Trophoblast cell (in vitro differentiated cells and primary cell): ENCODE data around the gene DPP6.

Experiments
- DNase-seq, 2 donors: peaks; one replicate each; pipeline ENCODE4 v3.0.0-alpha.2; 2016
- H2AFZ ChIP-seq: 2 replicates; pipeline ENCODE4 v1.6.1; 2013; ENCODE audit warnings: low read length, moderate library complexity, mild to moderate bottlenecking; ENCODE audit not compliant: insufficient read depth, poor library complexity
- H2AK5ac ChIP-seq: 2 replicates; pipeline ENCODE4 v1.6.1; 2013; ENCODE audit warnings: mild to moderate bottlenecking, low read length
- H2BK120ac ChIP-seq: 2 replicates; pipeline ENCODE4 v1.6.1; 2013; ENCODE audit warnings: low read length, mild to moderate bottlenecking, moderate library complexity; ENCODE audit not compliant: insufficient read depth, poor library complexity
- H2BK12ac ChIP-seq: 2 replicates; pipeline ENCODE4 v1.6.1; 2013; ENCODE audit warnings: mild to moderate bottlenecking, low read length, moderate library complexity
- H2BK5ac ChIP-seq: 2 replicates; pipeline ENCODE4 v1.6.1; 2013; ENCODE audit warnings: low read length, low read depth, moderate library complexity, mild to moderate bottlenecking; ENCODE audit not compliant: poor library complexity
- H3K14ac ChIP-seq: 2 replicates; pipeline ENCODE4 v1.6.1; 2013; ENCODE audit warnings: mild to moderate bottlenecking, low read length
- H3K18ac ChIP-seq: 2 replicates; pipeline ENCODE4 v1.6.1; 2013; ENCODE audit warnings: mild to moderate bottlenecking, low read length
- H3K23ac ChIP-seq: 2 replicates; pipeline ENCODE4 v1.6.1; 2013; ENCODE audit warnings: low read length
- H3K27ac ChIP-seq: 2 replicates; pipeline ENCODE4 v1.5.1; 2013; ENCODE audit warnings: low read depth, mild to moderate bottlenecking, inconsistent platforms, low read length, moderate library complexity
- H3K27me3 ChIP-seq: 2 replicates; pipeline ENCODE4 v1.6.1; 2013; ENCODE audit warnings: inconsistent platforms, mild to moderate bottlenecking, low read length, moderate library complexity; ENCODE audit not compliant: insufficient read depth
- H3K36me3 ChIP-seq, 2 experiments: 1 replicate in 1 of 2; 2 replicates in 1 of 2; pipeline ENCODE4 v1.6.1; 2013; ENCODE audit warnings: low read length in 2 of 2, mild to moderate bottlenecking in 2 of 2, moderate library complexity in 1 of 2; ENCODE audit not compliant: insufficient read depth in 2 of 2, control insufficient read depth in 1 of 2
- H3K4ac ChIP-seq: 2 replicates; pipeline ENCODE4 v1.6.1; 2013; ENCODE audit warnings: low read depth, mild to moderate bottlenecking, low read length, moderate library complexity
- H3K4me1 ChIP-seq, 2 experiments: 1 replicate in 1 of 2; 2 replicates in 1 of 2; pipeline ENCODE4 v1.6.1; 2013; ENCODE audit warnings: low read length in 2 of 2, mild to moderate bottlenecking in 2 of 2, moderate library complexity in 1 of 2; ENCODE audit not compliant: insufficient read depth in 2 of 2, control insufficient read depth in 1 of 2
- H3K4me2 ChIP-seq: 2 replicates; pipeline ENCODE4 v1.6.1; 2013; ENCODE audit warnings: inconsistent platforms, mild to moderate bottlenecking, low read length, moderate library complexity
- H3K4me3 ChIP-seq: 2 replicates; pipeline ENCODE4 v1.5.1; 2013; ENCODE audit warnings: mild to moderate bottlenecking, low read depth, low read length, inconsistent platforms
- H3K79me1 ChIP-seq: one replicate; pipeline ENCODE4 v1.6.1; 2013; ENCODE audit warnings: low read length
- H3K79me2 ChIP-seq: 2 replicates; pipeline ENCODE4 v1.6.1; 2013; ENCODE audit warnings: low read length, mild to moderate bottlenecking; ENCODE audit not compliant: control insufficient read depth, insufficient read depth, poor library complexity
- H3K9ac ChIP-seq: 2 replicates; pipeline ENCODE4 v1.6.1; 2013; ENCODE audit warnings: mild to moderate bottlenecking, low read length
- H3K9me3 ChIP-seq: 2 replicates; pipeline ENCODE4 v1.6.1; 2013; ENCODE audit warnings: low read depth, mild to moderate bottlenecking, control low read depth, inconsistent platforms, low read length; ENCODE audit not compliant: insufficient read depth
- H4K12ac ChIP-seq: 2 replicates; pipeline ENCODE4 v1.6.1; 2013; ENCODE audit warnings: low read depth, mild to moderate bottlenecking, low read length, moderate library complexity
- H4K8ac ChIP-seq: 2 replicates; pipeline ENCODE4 v1.6.1; 2013; ENCODE audit warnings: low read depth, mild to moderate bottlenecking, low read length, moderate library complexity
- H4K91ac ChIP-seq: one replicate; pipeline ENCODE4 v1.6.1; 2013; ENCODE audit warnings: low read depth, mild to moderate bottlenecking, low read length, moderate library complexity
- WGBS: extraction: QIAGEN DNeasy Blood & Tissue Kit; methylation state at CpG from one replicate; pipeline ENCODE4 v1.1.7; 2013; ENCODE audit warnings: missing lambda C conversion rate; ENCODE audit not compliant: insufficient read length, insufficient coverage; ENCODE audit errors: extremely low coverage; 5-methylcytosine and 5-hydroxymethylcytosine counted together

Gene DPP6

DNA sequence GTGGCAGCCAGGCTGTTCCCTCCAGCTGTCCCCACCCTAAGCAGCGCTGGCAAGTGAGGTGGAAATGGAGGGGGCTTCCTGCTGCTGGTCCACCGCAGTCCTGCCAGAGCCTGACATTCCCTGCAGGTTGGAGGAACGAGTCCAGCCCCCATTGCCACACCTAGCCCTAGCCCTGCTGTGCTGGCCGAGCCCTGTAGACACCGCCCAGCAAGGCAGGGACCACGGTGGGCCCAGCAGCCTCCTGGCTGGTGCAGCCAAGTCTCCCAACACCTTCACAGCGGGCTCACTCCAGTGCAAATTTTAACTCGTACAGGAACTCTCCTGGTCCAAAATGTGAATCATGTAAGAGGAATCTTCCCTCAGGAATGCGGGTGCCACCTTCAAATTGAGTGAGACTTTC is 834.4 kb downstream of the DPP6 start:
- no peak overlapping the region for H2AFZ ChIP-seq
- H3K4me2 ChIP-seq: no peak overlapping the region
- no peak overlapping the region for H3K27ac ChIP-seq
- no peak overlapping the region for H3K14ac ChIP-seq
- no peak overlapping the region for H2AK5ac ChIP-seq
- H3K4ac ChIP-seq: no peak overlapping the region
- DNase-seq: no peak
- H3K27me3 ChIP-seq: no peaks in the 10 kb centered on the region
- no peak overlapping the region for H4K12ac ChIP-seq
- no CpG with 5 or more reads among the region's 9 CpGs for WGBS
- H3K36me3 ChIP-seq: no peaks in the 10 kb centered on the region
- H2BK120ac ChIP-seq: no peak overlapping the region
- H4K91ac ChIP-seq: no peak overlapping the region
- peaks cover 38% of the 10 kb centered on the region for H3K9me3 ChIP-seq
- no peak overlapping the region for H3K9ac ChIP-seq
- no peaks in the 10 kb centered on the region for H3K79me1 ChIP-seq
- H4K8ac ChIP-seq: no peak overlapping the region
- H3K4me3 ChIP-seq: no peak overlapping the region
- H3K23ac ChIP-seq: no peak overlapping the region
- H3K18ac ChIP-seq: no peak overlapping the region
- H3K4me1 ChIP-seq: no peaks in the 10 kb centered on the region
- H2BK5ac ChIP-seq: no peak overlapping the region
- H2BK12ac ChIP-seq: no peak overlapping the region
- H3K79me2 ChIP-seq: no peaks in the 10 kb centered on the region

DNA sequence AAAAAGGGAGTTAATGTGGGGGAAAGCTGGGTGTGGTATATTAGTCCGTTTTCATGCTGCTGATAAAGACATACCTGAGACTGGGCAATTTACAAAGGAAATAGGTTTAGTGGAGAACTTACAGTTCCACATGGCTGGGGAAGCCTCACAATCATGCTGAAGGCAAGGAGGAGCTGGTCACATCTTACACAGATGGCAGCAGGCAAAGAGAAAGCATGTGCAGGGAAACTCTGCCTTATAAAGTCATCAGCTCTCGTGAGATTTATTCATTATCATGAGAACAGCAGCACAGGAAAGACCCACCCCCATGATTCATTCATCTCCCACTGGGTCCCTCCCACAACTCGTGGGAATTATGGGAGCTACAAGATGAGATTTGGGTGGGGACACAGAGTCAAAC is 836.5 kb downstream of the DPP6 start:
- H4K12ac ChIP-seq: no peak overlapping the region
- H4K91ac ChIP-seq: no peak overlapping the region
- H3K79me2 ChIP-seq: no peaks in the 10 kb centered on the region
- no peak overlapping the region for H3K18ac ChIP-seq
- no peak for DNase-seq
- no CpG with 5 or more reads among the region's 3 CpGs for WGBS
- no peaks in the 10 kb centered on the region for H3K4me1 ChIP-seq
- H2AK5ac ChIP-seq: no peak overlapping the region
- no peak overlapping the region for H2BK12ac ChIP-seq
- H3K27ac ChIP-seq: no peak overlapping the region
- no peaks in the 10 kb centered on the region for H3K36me3 ChIP-seq
- peaks cover 32% of the 10 kb centered on the region for H3K9me3 ChIP-seq
- no peak overlapping the region for H3K4me3 ChIP-seq
- no peak overlapping the region for H3K4ac ChIP-seq
- no peak overlapping the region for H2AFZ ChIP-seq
- H3K14ac ChIP-seq: no peak overlapping the region
- H3K27me3 ChIP-seq: no peaks in the 10 kb centered on the region
- H3K4me2 ChIP-seq: no peak overlapping the region
- no peak overlapping the region for H4K8ac ChIP-seq
- H2BK120ac ChIP-seq: no peak overlapping the region
- H2BK5ac ChIP-seq: no peak overlapping the region
- H3K23ac ChIP-seq: no peak overlapping the region
- H3K79me1 ChIP-seq: no peaks in the 10 kb centered on the region
- H3K9ac ChIP-seq: no peak overlapping the region

DNA sequence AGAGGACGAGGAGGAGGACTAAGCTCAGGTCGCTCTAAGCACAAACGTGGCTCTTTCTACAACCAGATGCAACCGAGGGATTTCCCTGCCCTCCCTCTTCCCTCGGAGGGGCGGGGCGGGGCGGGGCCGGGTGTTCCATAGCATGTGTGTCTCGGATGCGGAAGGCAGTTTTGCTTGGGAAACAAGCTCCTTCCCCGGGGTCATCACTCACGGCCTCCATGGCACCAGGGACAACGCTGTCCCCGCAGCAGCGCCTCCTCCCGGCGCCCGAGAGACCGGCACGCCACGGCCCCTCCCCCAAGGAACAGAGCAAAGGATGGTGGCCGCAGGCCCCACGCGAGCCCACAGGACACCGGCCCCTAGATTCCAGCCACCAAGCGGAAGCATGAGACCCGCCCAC is 840.3 kb downstream of the DPP6 start:
- H3K4me2 ChIP-seq: no peak overlapping the region
- no CpG with 5 or more reads among the region's 28 CpGs for WGBS
- H3K79me2 ChIP-seq: no peaks in the 10 kb centered on the region
- no peak overlapping the region for H3K4ac ChIP-seq
- H3K14ac ChIP-seq: no peak overlapping the region
- no peak overlapping the region for H2BK120ac ChIP-seq
- DNase-seq: peak in 1 of 2 donors; percentile 5
- peaks cover 17% of the 10 kb centered on the region for H3K9me3 ChIP-seq
- H3K79me1 ChIP-seq: no peaks in the 10 kb centered on the region
- no peak overlapping the region for H2AK5ac ChIP-seq
- H2BK5ac ChIP-seq: no peak overlapping the region
- H3K9ac ChIP-seq: no peak overlapping the region
- no peak overlapping the region for H2AFZ ChIP-seq
- no peak overlapping the region for H3K18ac ChIP-seq
- H4K8ac ChIP-seq: no peak overlapping the region
- H4K91ac ChIP-seq: no peak overlapping the region
- no peak overlapping the region for H4K12ac ChIP-seq
- no peaks in the 10 kb centered on the region for H3K4me1 ChIP-seq
- H3K27me3 ChIP-seq: no peaks in the 10 kb centered on the region
- no peak overlapping the region for H3K4me3 ChIP-seq
- H3K23ac ChIP-seq: no peak overlapping the region
- H3K36me3 ChIP-seq: no peaks in the 10 kb centered on the region
- H2BK12ac ChIP-seq: no peak overlapping the region
- no peak overlapping the region for H3K27ac ChIP-seq

DNA sequence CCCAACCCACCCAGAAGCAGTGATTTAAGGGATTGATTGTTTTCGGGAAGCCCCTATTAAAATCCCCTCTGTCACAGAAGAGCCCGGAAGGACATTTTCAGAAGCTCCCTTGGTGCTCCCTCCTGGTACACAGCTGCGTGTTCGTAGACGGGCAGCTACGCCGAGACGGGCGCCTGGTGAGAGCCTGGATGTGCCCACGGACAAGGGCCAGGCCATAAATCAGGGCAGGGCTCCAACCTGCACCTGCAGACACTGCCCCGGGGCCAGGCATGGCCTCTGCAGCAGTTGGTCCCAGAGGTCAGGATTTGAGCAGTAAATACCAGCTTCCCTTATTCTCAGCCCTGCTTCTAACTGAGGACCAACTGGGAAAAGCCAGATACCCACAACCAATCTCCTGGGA is 843.9 kb downstream of the DPP6 start:
- no peak overlapping the region for H2BK12ac ChIP-seq
- no peak overlapping the region for H3K4ac ChIP-seq
- H3K9ac ChIP-seq: no peak overlapping the region
- no peak overlapping the region for H2BK5ac ChIP-seq
- no peak overlapping the region for H2BK120ac ChIP-seq
- no peak overlapping the region for H3K18ac ChIP-seq
- no peak overlapping the region for H4K91ac ChIP-seq
- no peak overlapping the region for H4K8ac ChIP-seq
- no peak overlapping the region for H3K4me2 ChIP-seq
- WGBS: no CpG with 5 or more reads among the region's 11 CpGs
- DNase-seq: no peak
- H2AK5ac ChIP-seq: no peak overlapping the region
- no peaks in the 10 kb centered on the region for H3K36me3 ChIP-seq
- no peaks in the 10 kb centered on the region for H3K79me2 ChIP-seq
- H3K27me3 ChIP-seq: no peaks in the 10 kb centered on the region
- no peak overlapping the region for H3K27ac ChIP-seq
- no peak overlapping the region for H3K14ac ChIP-seq
- H3K4me3 ChIP-seq: no peak overlapping the region
- no peak overlapping the region for H4K12ac ChIP-seq
- no peaks in the 10 kb centered on the region for H3K79me1 ChIP-seq
- H2AFZ ChIP-seq: no peak overlapping the region
- H3K9me3 ChIP-seq: peaks cover 3% of the 10 kb centered on the region
- H3K23ac ChIP-seq: no peak overlapping the region
- no peaks in the 10 kb centered on the region for H3K4me1 ChIP-seq
